Body of pancreas (tissue), 4 donors: ENCODE data around the gene BCOR. TPM values are rescaled to one million over a fixed set of nuclear protein-coding genes. Genes with fewer than 3 reads are reported as not detected.

ENCODE experiments used
- ATAC-seq: fragments of 150-250 bp; one replicate; pipeline ENCODE4 v1.9.1; 2016
- DNase-seq, 4 donors: peaks; one replicate each; pipeline ENCODE4 v3.0.0-alpha.2; 2019
- H3K27ac ChIP-seq, 4 donors: fragments of 200-600 bp; sonication (generic); 1 replicate in 3 of 4; 2 replicates in 1 of 4; pipeline versions ENCODE4 v1.5.1 to v1.6.1; 2016 to 2019; ENCODE audit warnings: mild to moderate bottlenecking in 1 of 4, mixed read lengths in 1 of 4, moderate library complexity in 1 of 4
- H3K27me3 ChIP-seq, 2 donors: fragments of 200-600 bp; sonication (generic); one replicate each; pipeline ENCODE4 v1.6.0; 2016; ENCODE audit warnings: mild to moderate bottlenecking in 1 of 2
- H3K36me3 ChIP-seq, 2 donors: fragments of 200-600 bp; sonication (generic); replicated peaks in 1 of 2; 2 replicates each; pipeline ENCODE4 v1.5.1; 2016; ENCODE audit warnings: low read depth in 2 of 2; ENCODE audit not compliant: insufficient read depth in 1 of 2
- H3K4me1 ChIP-seq: fragments of 200-600 bp; sonication (generic); one replicate; pipeline ENCODE4 v1.6.0; 2016
- H3K4me3 ChIP-seq, 2 donors: fragments of 200-600 bp; sonication (generic); 1 replicate in 1 of 2; 2 replicates in 1 of 2; pipeline ENCODE4 v1.5.1; 2016 to 2019
- H3K9me3 ChIP-seq, 3 donors: fragments of 200-600 bp; sonication (generic); 1 replicate in 2 of 3; 2 replicates in 1 of 3; pipeline ENCODE4 v1.5.1; 2016
- POLR2A ChIP-seq, 3 donors: fragments of 450-650 bp; IDR thresholded peaks; one replicate each; pipeline ENCODE4 v1.6.1; 2016; ENCODE audit warnings: antibody characterized with exemption in 3 of 3, mild to moderate bottlenecking in 2 of 3
- WGBS, 2 donors: methylation state at CpG; one replicate each; pipeline ENCODE4 v1.1.5; 2017; 5-methylcytosine and 5-hydroxymethylcytosine counted together
- intact Hi-C: fragments of 100-400 bp; cut with DNase I; formaldehyde crosslinking; loops from one replicate; pipeline ENCODE4 v1.15.1; 2023
- total RNA-seq, 2 donors: library from RNA; depleted of rRNA; stranded (reverse); fragments of >200 nt; gene quantifications; one replicate each; pipeline ENCODE4 v1.1.0, GENCODE V29; 2016
- TF ChIP-seq, protein P1 (sequence below), 7 experiments: fragments of 450-650 bp in 4 of 7; fragments of 200-600 bp in 3 of 7; sonication (generic) in 3 of 7; IDR thresholded peaks; one replicate each; pipeline ENCODE4 v1.5.1; 2016 to 2019; ENCODE audit warnings: antibody characterized with exemption in 7 of 7

Gene BCOR
- total RNA-seq, 2 donors from 2014 or later: 13.2 to 23.6 TPM

DNA sequence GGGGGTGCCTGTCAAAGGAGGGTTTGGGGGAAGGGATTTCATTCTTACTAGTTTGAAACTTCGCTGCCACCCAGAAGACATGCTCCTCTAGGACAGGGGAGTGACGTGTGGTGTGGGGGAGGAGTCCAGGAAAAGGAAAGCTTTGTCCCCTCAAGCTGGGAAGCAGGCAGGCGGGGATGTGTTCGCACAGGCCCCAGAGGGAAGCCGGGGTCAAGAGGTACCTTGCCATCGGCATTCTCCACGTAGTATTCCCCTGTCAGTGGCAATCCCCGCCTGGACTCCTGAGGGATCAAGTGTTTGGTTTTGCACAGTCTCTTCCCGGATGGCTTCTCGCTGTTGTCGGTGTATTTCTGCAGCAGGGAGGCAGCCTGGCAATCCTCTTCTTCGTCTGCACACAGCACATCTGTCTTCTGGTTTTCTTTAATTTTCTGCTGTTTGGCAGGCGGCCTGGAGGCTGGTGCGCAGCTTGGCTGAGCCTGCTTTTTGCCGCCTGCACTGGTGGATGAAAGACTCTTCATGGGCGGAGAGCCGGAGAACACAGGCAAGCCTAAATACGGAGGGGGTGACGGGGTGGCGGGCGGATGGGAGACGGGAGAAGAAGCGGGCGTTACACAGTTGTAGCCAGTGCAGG, 35.1 kb downstream of the BCOR start:
- no peak for ATAC-seq
- DNase-seq: no peak
- H3K4me3 ChIP-seq: no peak overlapping the region
- H3K4me1 ChIP-seq: no peaks in the 10 kb centered on the region
- intact Hi-C loops: no loop called here
- H3K9me3 ChIP-seq: no peaks in the 10 kb centered on the region
- H3K27me3 ChIP-seq: no peaks in the 10 kb centered on the region
- TF ChIP-seq, protein P1, sequence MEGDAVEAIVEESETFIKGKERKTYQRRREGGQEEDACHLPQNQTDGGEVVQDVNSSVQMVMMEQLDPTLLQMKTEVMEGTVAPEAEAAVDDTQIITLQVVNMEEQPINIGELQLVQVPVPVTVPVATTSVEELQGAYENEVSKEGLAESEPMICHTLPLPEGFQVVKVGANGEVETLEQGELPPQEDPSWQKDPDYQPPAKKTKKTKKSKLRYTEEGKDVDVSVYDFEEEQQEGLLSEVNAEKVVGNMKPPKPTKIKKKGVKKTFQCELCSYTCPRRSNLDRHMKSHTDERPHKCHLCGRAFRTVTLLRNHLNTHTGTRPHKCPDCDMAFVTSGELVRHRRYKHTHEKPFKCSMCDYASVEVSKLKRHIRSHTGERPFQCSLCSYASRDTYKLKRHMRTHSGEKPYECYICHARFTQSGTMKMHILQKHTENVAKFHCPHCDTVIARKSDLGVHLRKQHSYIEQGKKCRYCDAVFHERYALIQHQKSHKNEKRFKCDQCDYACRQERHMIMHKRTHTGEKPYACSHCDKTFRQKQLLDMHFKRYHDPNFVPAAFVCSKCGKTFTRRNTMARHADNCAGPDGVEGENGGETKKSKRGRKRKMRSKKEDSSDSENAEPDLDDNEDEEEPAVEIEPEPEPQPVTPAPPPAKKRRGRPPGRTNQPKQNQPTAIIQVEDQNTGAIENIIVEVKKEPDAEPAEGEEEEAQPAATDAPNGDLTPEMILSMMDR (IDR thresholded peaks at IDR 0.05): no peak
- H3K36me3 ChIP-seq: no peaks in the 10 kb centered on the region
- WGBS, 2 donors: 92% methylated on average over 19 of the region's 24 CpGs
- no peak overlapping the region for H3K27ac ChIP-seq

DNA sequence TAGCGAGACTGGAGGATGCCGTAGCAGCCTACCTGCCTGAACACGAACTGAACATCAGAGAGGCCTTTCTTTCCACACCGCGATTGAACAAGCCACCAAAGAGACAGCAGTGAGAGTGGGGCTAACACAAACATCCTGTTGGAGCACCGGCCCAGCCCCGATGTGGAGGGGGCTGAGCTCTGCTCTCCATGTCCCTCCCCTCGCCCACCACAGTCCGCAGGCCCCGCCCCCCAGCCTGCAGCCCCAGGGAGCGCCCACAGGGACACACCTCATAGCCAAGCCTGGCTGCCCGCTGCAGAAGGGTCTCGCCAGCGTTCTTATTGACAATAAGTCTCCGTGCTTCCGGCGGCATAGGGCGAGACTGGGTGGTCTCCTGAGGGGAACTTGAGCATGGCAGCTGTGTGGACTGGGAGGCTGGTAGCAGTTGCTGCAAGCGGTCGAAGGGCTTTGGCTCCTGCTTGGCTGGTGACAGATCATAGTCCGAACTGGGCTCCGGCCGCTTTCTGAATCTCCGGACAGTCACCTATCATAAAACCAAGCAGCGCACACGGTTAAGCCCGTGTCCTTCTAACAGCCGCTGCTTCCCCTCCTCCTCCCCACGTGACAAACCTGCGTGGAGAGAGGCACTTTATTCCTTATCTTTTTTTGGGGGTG, 35.8 kb downstream of the BCOR start:
- no peak overlapping the region for H3K27ac ChIP-seq
- DNase-seq (no peak), ATAC-seq (no peak)
- H3K4me1 ChIP-seq: no peaks in the 10 kb centered on the region
- intact Hi-C loops: no loop called here
- H3K36me3 ChIP-seq: no peaks in the 10 kb centered on the region
- no peak overlapping the region for H3K4me3 ChIP-seq
- TF ChIP-seq POLR2A (IDR thresholded peaks at IDR 0.05): no peak
- TF ChIP-seq, protein P1 (IDR thresholded peaks at IDR 0.05): no peak
- H3K27me3 ChIP-seq: no peaks in the 10 kb centered on the region
- WGBS, 2 donors: 91 to 93% methylated on average over 17 to 26 of the region's 30 CpGs
- no peaks in the 10 kb centered on the region for H3K9me3 ChIP-seq

DNA sequence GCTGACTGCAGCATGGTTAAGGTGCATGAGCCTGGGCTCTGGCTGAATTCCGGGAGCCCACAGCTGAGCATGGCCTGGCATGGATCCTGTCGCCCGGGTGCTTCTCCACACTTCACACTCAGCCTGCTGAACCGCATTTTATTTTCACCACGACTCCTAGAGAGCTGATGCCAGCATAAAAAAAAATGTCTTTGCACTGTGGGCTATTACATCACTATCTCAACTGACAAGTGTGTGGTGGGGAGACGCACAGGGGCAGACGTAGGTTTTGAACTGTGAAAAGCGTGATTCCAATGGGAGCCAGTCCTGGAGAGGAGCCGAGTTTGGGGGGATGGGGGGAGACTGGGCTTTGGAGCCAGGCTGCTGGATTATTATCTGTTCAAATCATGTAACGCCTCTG, 36.8 kb downstream of the BCOR start:
- WGBS, 2 donors: 76 to 88% methylated on average over 6 to 7 of the region's 10 CpGs
- ATAC-seq: no peak
- TF ChIP-seq POLR2A (IDR thresholded peaks at IDR 0.05): no peak
- TF ChIP-seq, protein P1 (IDR thresholded peaks at IDR 0.05): no peak
- DNase-seq: no peak
- intact Hi-C loops: no loop called here
- no peak overlapping the region for H3K27ac ChIP-seq
- H3K4me3 ChIP-seq: no peak overlapping the region
- H3K27me3 ChIP-seq: no peaks in the 10 kb centered on the region
- H3K9me3 ChIP-seq: no peaks in the 10 kb centered on the region
- no peaks in the 10 kb centered on the region for H3K36me3 ChIP-seq
- no peaks in the 10 kb centered on the region for H3K4me1 ChIP-seq

DNA sequence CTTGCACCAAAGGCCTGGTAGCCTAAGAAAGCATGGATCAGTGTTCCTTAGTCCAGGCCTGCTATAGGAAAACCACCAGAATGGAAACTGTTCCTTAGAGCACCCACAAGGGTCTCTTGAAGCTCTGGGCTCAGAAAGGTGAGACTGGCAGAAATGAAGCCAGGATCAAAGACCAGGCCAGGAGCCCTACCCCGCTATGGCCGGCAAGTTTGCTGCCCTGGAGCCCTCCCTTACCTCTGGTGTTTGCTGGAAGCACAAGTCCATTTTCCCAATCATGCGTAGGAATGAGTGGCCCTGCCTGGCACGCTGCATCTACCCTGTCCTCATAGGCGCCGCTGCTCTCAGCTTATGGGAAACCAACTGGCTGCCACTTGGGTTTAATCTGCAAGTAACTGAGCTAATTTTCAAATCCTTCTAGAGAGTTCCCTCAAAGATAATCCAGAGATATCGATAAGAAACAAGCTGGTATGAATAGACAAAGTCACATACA, 37.4 kb downstream of the BCOR start:
- intact Hi-C loops: no loop called here
- DNase-seq (no peak), ATAC-seq (no peak)
- Histone ChIP-seq H3K27me3 (no peaks in the 10 kb centered on the region), H3K27ac (no peak overlapping the region), H3K9me3 (no peaks in the 10 kb centered on the region), H3K4me1 (no peaks in the 10 kb centered on the region), H3K36me3 (peaks cover 0 to 1% of the 10 kb centered on the region in 2 donors), H3K4me3 (no peak overlapping the region)
- TF ChIP-seq, protein P1 (IDR thresholded peaks at IDR 0.05): no peak
- no peak for TF ChIP-seq POLR2A (IDR thresholded peaks at IDR 0.05)
- WGBS, 2 donors: 93 to 94% methylated on average over 6 to 7 of the region's 7 CpGs
